Measurements from ENCODE around the gene CHFR.
"Not testable (repeated sequence)": the region's sequence is repeated elsewhere in the genome, so short reads cannot be mapped to it uniquely, and the experiment has no call there.

The CHFR gene

GRCh38 chr12:132838410-132839080, 48.9 kb downstream of the CHFR start:
- Mint-ChIP-seq H3K4me1 (ENCODE audit: low read depth) (peaks cover 38% of the 10 kb centered on the region), H3K36me3 (peaks cover 5% of the 10 kb centered on the region), H3K27me3 (no peaks in the 10 kb centered on the region), H3K9me3 (ENCODE audit: low read depth) (no peaks in the 10 kb centered on the region), H3K4me3 (no peak overlapping the region), H3K27ac (no peak overlapping the region)

GRCh38 chr12:132837693-132838409, 49.6 kb downstream of the CHFR start:
- Mint-ChIP-seq H3K4me1 (ENCODE audit: low read depth) (peaks cover 41% of the 10 kb centered on the region), H3K9me3 (ENCODE audit: low read depth) (no peaks in the 10 kb centered on the region), H3K27ac (no peak overlapping the region), H3K4me3 (peak overlapping the region; percentile 86), H3K36me3 (peaks cover 5% of the 10 kb centered on the region), H3K27me3 (no peaks in the 10 kb centered on the region)

GRCh38 chr12:132836795-132837331, 50.5 kb downstream of the CHFR start:
- Mint-ChIP-seq H3K9me3 (ENCODE audit: low read depth) (no peaks in the 10 kb centered on the region), H3K4me1 (ENCODE audit: low read depth) (peaks cover 41% of the 10 kb centered on the region), H3K27me3 (no peaks in the 10 kb centered on the region), H3K36me3 (peaks cover 3% of the 10 kb centered on the region), H3K27ac (peak overlapping the region; percentile 76), H3K4me3 (peak overlapping the region; percentile 86)

- H3K9me3 Mint-ChIP-seq (ENCODE audit: low read depth); H3K36me3 Mint-ChIP-seq; H3K27me3 Mint-ChIP-seq: not testable (repeated sequence)
- peak overlapping the region; percentile 76 for H3K27ac Mint-ChIP-seq
- H3K4me1 Mint-ChIP-seq (ENCODE audit: low read depth): peaks cover 39% of the 10 kb centered on the region
- H3K4me3 Mint-ChIP-seq: peak overlapping the region; percentile 86
Observed at GRCh38 chr12:132836230-132836629, 51.2 kb downstream of the CHFR start.

- H3K27ac Mint-ChIP-seq: peak overlapping the region; percentile 86
- H3K4me3 Mint-ChIP-seq: peak overlapping the region; percentile 79
- H3K9me3 Mint-ChIP-seq (ENCODE audit: low read depth): no peaks in the 10 kb centered on the region
- no peaks in the 10 kb centered on the region for H3K36me3 Mint-ChIP-seq
- no peaks in the 10 kb centered on the region for H3K27me3 Mint-ChIP-seq
- H3K4me1 Mint-ChIP-seq (ENCODE audit: low read depth): peaks cover 39% of the 10 kb centered on the region
Observed at GRCh38 chr12:132835076-132836025, 52.1 kb downstream of the CHFR start.

GRCh38 chr12:132834181-132834711, 53.2 kb downstream of the CHFR start:
- no peaks in the 10 kb centered on the region for H3K27me3 Mint-ChIP-seq
- H3K27ac Mint-ChIP-seq: peak overlapping the region; percentile 86
- peak overlapping the region; percentile 79 for H3K4me3 Mint-ChIP-seq
- H3K4me1 Mint-ChIP-seq (ENCODE audit: low read depth): peaks cover 45% of the 10 kb centered on the region
- no peaks in the 10 kb centered on the region for H3K9me3 Mint-ChIP-seq (ENCODE audit: low read depth)
- no peaks in the 10 kb centered on the region for H3K36me3 Mint-ChIP-seq

GRCh38 chr12:132833341-132833740, 54.1 kb downstream of the CHFR start:
- Mint-ChIP-seq H3K4me3 (peak overlapping the region; percentile 63), H3K27me3 (no peaks in the 10 kb centered on the region), H3K4me1 (ENCODE audit: low read depth) (peaks cover 43% of the 10 kb centered on the region), H3K27ac (peak overlapping the region; percentile 86), H3K36me3 (no peaks in the 10 kb centered on the region), H3K9me3 (ENCODE audit: low read depth) (no peaks in the 10 kb centered on the region)

- Mint-ChIP-seq H3K27ac (peak overlapping the region; percentile 43), H3K27me3 (no peaks in the 10 kb centered on the region), H3K4me1 (ENCODE audit: low read depth) (peaks cover 48% of the 10 kb centered on the region), H3K36me3 (no peaks in the 10 kb centered on the region), H3K9me3 (ENCODE audit: low read depth) (no peaks in the 10 kb centered on the region), H3K4me3 (no peak overlapping the region)
Observed at GRCh38 chr12:132831771-132832170, 55.6 kb downstream of the CHFR start.

GRCh38 chr12:132828706-132829534, 58.5 kb downstream of the CHFR start, which contains the start of gene GOLGA3:
TSS of gene GOLGA3 (minus strand) at chr12:132828869. CDS start at chr12:132822128, 6,741 bp downstream.
- Mint-ChIP-seq H3K36me3 (peaks cover 3% of the 10 kb centered on the region), H3K4me3 (peak within 1 kb of the TSS; percentile 98), H3K9me3 (ENCODE audit: low read depth) (no peaks in the 10 kb centered on the region), H3K27ac (peak within 1 kb of the TSS; percentile 100), H3K27me3 (no peaks in the 10 kb centered on the region), H3K4me1 (ENCODE audit: low read depth) (peaks cover 51% of the 10 kb centered on the region)

GRCh38 chr12:132827763-132828703, 59.4 kb downstream of the CHFR start:
- H3K36me3 Mint-ChIP-seq: peaks cover 3% of the 10 kb centered on the region
- no peaks in the 10 kb centered on the region for H3K9me3 Mint-ChIP-seq (ENCODE audit: low read depth)
- peaks cover 45% of the 10 kb centered on the region for H3K4me1 Mint-ChIP-seq (ENCODE audit: low read depth)
- H3K27me3 Mint-ChIP-seq: no peaks in the 10 kb centered on the region
- peak overlapping the region; percentile 90 for H3K27ac Mint-ChIP-seq
- peak overlapping the region; percentile 90 for H3K4me3 Mint-ChIP-seq

GRCh38 chr12:132825861-132826260, 61.5 kb downstream of the CHFR start:
- Mint-ChIP-seq H3K36me3 (peaks cover 3% of the 10 kb centered on the region), H3K27me3 (no peaks in the 10 kb centered on the region), H3K9me3 (ENCODE audit: low read depth) (no peaks in the 10 kb centered on the region), H3K27ac (peak overlapping the region; percentile 34), H3K4me3 (peak overlapping the region; percentile 35), H3K4me1 (ENCODE audit: low read depth) (peaks cover 47% of the 10 kb centered on the region)

GRCh38 chr12:132825089-132825488, 62.3 kb downstream of the CHFR start:
- no peak overlapping the region for H3K4me3 Mint-ChIP-seq
- no peaks in the 10 kb centered on the region for H3K27me3 Mint-ChIP-seq
- H3K4me1 Mint-ChIP-seq (ENCODE audit: low read depth): peaks cover 47% of the 10 kb centered on the region
- H3K27ac Mint-ChIP-seq: no peak overlapping the region
- peaks cover 3% of the 10 kb centered on the region for H3K36me3 Mint-ChIP-seq
- no peaks in the 10 kb centered on the region for H3K9me3 Mint-ChIP-seq (ENCODE audit: low read depth)

- Mint-ChIP-seq H3K9me3 (ENCODE audit: low read depth) (no peaks in the 10 kb centered on the region), H3K4me3 (no peak overlapping the region), H3K4me1 (ENCODE audit: low read depth) (peaks cover 40% of the 10 kb centered on the region), H3K27me3 (no peaks in the 10 kb centered on the region), H3K27ac (no peak overlapping the region), H3K36me3 (peaks cover 3% of the 10 kb centered on the region)
Observed at GRCh38 chr12:132824053-132824452, 63.4 kb downstream of the CHFR start.
